SK-N-SH (cell line): Measurements from ENCODE around the gene ARHGAP31. TPM values are rescaled to one million over a fixed set of nuclear protein-coding genes. Genes with fewer than 3 reads are reported as not detected.

ENCODE experiments used
- CTCF ChIA-PET: fragments of 300-600, 350-600 bp; formaldehyde crosslinking; extraction: SDS; loops from one replicate; lab custom pipeline; 2021; lab: Yijun Ruan, JAX
- POLR2A ChIA-PET: fragments of 350-600 bp; sonication (Branson Sonifier 250); formaldehyde crosslinking; extraction: SDS; loops from one replicate; lab custom pipeline; 2020; ENCODE audit warnings: antibody characterized with exemption, inconsistent platforms; lab: Yijun Ruan, JAX
- DNase-seq: peaks from one replicate; pipeline ENCODE4 v3.0.0; 2012
- H2AFZ ChIP-seq: fragments of 200-600 bp; sonication (generic); 2 replicates; pipeline ENCODE4 v1.8.1; 2016; ENCODE audit warnings: antibody characterized with exemption, mild to moderate bottlenecking, low read depth
- H3F3A ChIP-seq: fragments of 200-600 bp; sonication (generic); replicated peaks from 2 replicates; pipeline ENCODE3; 2016; ENCODE audit warnings: antibody characterized with exemption, mild to moderate bottlenecking; ENCODE audit not compliant: insufficient read depth
- H3K27ac ChIP-seq, 2 experiments: fragments of 200-500 bp in 1 of 2; fragments of 200-600 bp in 1 of 2; sonication (Bioruptor generic) in 1 of 2; sonication (generic), shearing (Covaris generic) in 1 of 2; 2 replicates each; pipeline versions ENCODE4 v1.5.1 to v1.6.1; 2014 to 2016; ENCODE audit warnings: low read depth in 2 of 2, inconsistent platforms in 1 of 2, low read length in 1 of 2, mild to moderate bottlenecking in 1 of 2, mixed read lengths in 1 of 2
- H3K27me3 ChIP-seq: fragments of 200-600 bp; sonication (generic), shearing (Covaris generic); 2 replicates; pipeline ENCODE4 v1.6.1; 2016; ENCODE audit warnings: mixed run types; ENCODE audit not compliant: insufficient read depth
- H3K36me3 ChIP-seq, 2 experiments: fragments of 200-500 bp in 1 of 2; fragments of 200-600 bp in 1 of 2; sonication (Bioruptor generic) in 1 of 2; sonication (generic) in 1 of 2; replicated peaks in 1 of 2; 2 replicates each; pipeline versions ENCODE3 to v1.5.1; 2014 to 2016; ENCODE audit warnings: low read length in 1 of 2, mild to moderate bottlenecking in 1 of 2; ENCODE audit not compliant: insufficient read depth in 2 of 2, control insufficient read depth in 1 of 2
- H3K4me1 ChIP-seq, 2 experiments: fragments of 200-500 bp in 1 of 2; fragments of 200-600 bp in 1 of 2; sonication (Bioruptor generic) in 1 of 2; sonication (generic), shearing (Covaris generic) in 1 of 2; 2 replicates each; pipeline versions ENCODE4 v1.5.1 to v1.6.1; 2014 to 2016; ENCODE audit warnings: low read depth in 1 of 2, low read length in 1 of 2, mixed run types in 1 of 2; ENCODE audit not compliant: insufficient read depth in 2 of 2, control insufficient read depth in 1 of 2
- H3K4me2 ChIP-seq: fragments of 200-600 bp; sonication (generic), shearing (Covaris generic); 2 replicates; pipeline ENCODE4 v1.6.1; 2017; ENCODE audit warnings: mixed run types
- H3K4me3 ChIP-seq, 2 experiments: fragments of 200-500 bp in 1 of 2; fragments of 200-600 bp in 1 of 2; sonication (Bioruptor generic) in 1 of 2; sonication (generic), shearing (Covaris generic) in 1 of 2; 2 replicates each; pipeline versions ENCODE4 v1.5.1 to v1.8.1; 2014 to 2016; ENCODE audit warnings: low read depth in 2 of 2, inconsistent platforms in 1 of 2, low read length in 1 of 2, mild to moderate bottlenecking in 1 of 2, mixed read lengths in 1 of 2, moderate library complexity in 1 of 2
- H3K79me2 ChIP-seq: fragments of 200-600 bp; sonication (generic); 2 replicates; pipeline ENCODE4 v1.8.1; 2017; ENCODE audit warnings: mild to moderate bottlenecking; ENCODE audit not compliant: insufficient read depth
- H3K9ac ChIP-seq: fragments of 200-600 bp; sonication (generic); 2 replicates; pipeline ENCODE4 v1.6.1; 2017; ENCODE audit warnings: mixed run types
- H3K9me2 ChIP-seq: fragments of 200-600 bp; sonication (generic); 2 replicates; pipeline ENCODE4 v1.6.1; 2017; ENCODE audit warnings: mixed run types
- H3K9me3 ChIP-seq: fragments of 200-600 bp; sonication (generic); 2 replicates; pipeline ENCODE4 v1.6.1; 2017; ENCODE audit warnings: mixed run types, mild to moderate bottlenecking, moderate library complexity
- H4K20me1 ChIP-seq: fragments of 200-600 bp; sonication (generic); 2 replicates; pipeline ENCODE4 v1.6.1; 2017; ENCODE audit warnings: mild to moderate bottlenecking, mixed run types; ENCODE audit not compliant: insufficient read depth
- CHD2 ChIP-seq: fragments of 150-350 bp; IDR thresholded peaks from 2 replicates; pipeline ENCODE4 v1.6.1; 2018; ENCODE audit warnings: low read length; ENCODE audit not compliant: partially characterized antibody
- EZH2phosphoT487 ChIP-seq: fragments of 200-600 bp; sonication (generic); IDR thresholded peaks from 2 replicates; pipeline ENCODE4 v1.6.1; 2017; ENCODE audit warnings: low read depth, mixed run types, mild to moderate bottlenecking, antibody characterized with exemption, moderate library complexity, borderline replicate concordance
- FOXJ3 ChIP-seq: sonication (generic); formaldehyde crosslinking; IDR thresholded peaks from 2 replicates; pipeline ENCODE4 v1.5.1; 2020; ENCODE audit warnings: mild to moderate bottlenecking, missing genetic modification reagents
- GATA2 ChIP-seq: sonication (generic); formaldehyde crosslinking; IDR thresholded peaks from 2 replicates; pipeline ENCODE4 v1.5.0; 2020; ENCODE audit warnings: mild to moderate bottlenecking, missing genetic modification reagents
- MEF2A ChIP-seq: IDR thresholded peaks from 2 replicates; pipeline ENCODE4 v1.4.0; 2012; ENCODE audit warnings: low read depth, borderline replicate concordance
- NFIC ChIP-seq: IDR thresholded peaks from 2 replicates; pipeline ENCODE4 v1.4.0; 2012; ENCODE audit warnings: borderline replicate concordance
- NRF1 ChIP-seq: IDR thresholded peaks from 2 replicates; pipeline ENCODE4 v1.6.1; 2012; ENCODE audit warnings: low read depth, mild to moderate bottlenecking, low read length
- RCOR1 ChIP-seq: fragments of 150-350 bp; IDR thresholded peaks from 2 replicates; pipeline ENCODE4 v1.6.1; 2017; ENCODE audit warnings: antibody characterized with exemption, low read length
- RFX5 ChIP-seq: IDR thresholded peaks from 2 replicates; pipeline ENCODE4 v1.6.1; 2012; ENCODE audit warnings: mild to moderate bottlenecking, improper control_type of control experiment, low read length
- SMC3 ChIP-seq: IDR thresholded peaks from 2 replicates; pipeline ENCODE4 v1.6.1; 2012; ENCODE audit warnings: low read depth, low read length, improper control_type of control experiment
- TAF1 ChIP-seq: IDR thresholded peaks from 2 replicates; pipeline ENCODE4 v1.6.1; 2012; ENCODE audit warnings: low read depth, mild to moderate bottlenecking, low read length, moderate library complexity, borderline replicate concordance
- TEAD4 ChIP-seq: IDR thresholded peaks from 2 replicates; pipeline ENCODE4 v1.4.0; 2012; ENCODE audit warnings: mild to moderate bottlenecking, borderline replicate concordance; ENCODE audit not compliant: insufficient read depth
- YY1 ChIP-seq: IDR thresholded peaks from 2 replicates; pipeline ENCODE4 v1.4.0; 2012; ENCODE audit warnings: low read depth, mild to moderate bottlenecking
- WGBS: methylation state at CpG from one replicate; pipeline ENCODE4 v1.1.6; 2017; ENCODE audit warnings: low lambda C conversion rate; 5-methylcytosine and 5-hydroxymethylcytosine counted together
- polyA plus RNA-seq, 3 experiments: library from polyadenylated mRNA; depleted of rRNA; stranded (reverse); fragments of >200 nt; gene quantifications; 2 replicates each; pipeline ENCODE4 v1.2.3, GENCODE V29; 2012
- TF ChIP-seq, protein P1 (sequence below): fragments of 150-350 bp; IDR thresholded peaks from 2 replicates; pipeline ENCODE4 v1.6.1; 2017; ENCODE audit warnings: antibody characterized with exemption, low read length, low read depth, borderline replicate concordance
- TF ChIP-seq, protein P2 (sequence below): fragments of 200-600 bp; sonication (generic); IDR thresholded peaks from 2 replicates; pipeline ENCODE4 v1.6.1; 2017; ENCODE audit warnings: antibody characterized with exemption, mild to moderate bottlenecking, moderate library complexity

ARHGAP31 gene
- polyA plus RNA-seq, 1 of the 3 experiments (the other 2 are of a cell fraction): 4.4 TPM

DNA sequence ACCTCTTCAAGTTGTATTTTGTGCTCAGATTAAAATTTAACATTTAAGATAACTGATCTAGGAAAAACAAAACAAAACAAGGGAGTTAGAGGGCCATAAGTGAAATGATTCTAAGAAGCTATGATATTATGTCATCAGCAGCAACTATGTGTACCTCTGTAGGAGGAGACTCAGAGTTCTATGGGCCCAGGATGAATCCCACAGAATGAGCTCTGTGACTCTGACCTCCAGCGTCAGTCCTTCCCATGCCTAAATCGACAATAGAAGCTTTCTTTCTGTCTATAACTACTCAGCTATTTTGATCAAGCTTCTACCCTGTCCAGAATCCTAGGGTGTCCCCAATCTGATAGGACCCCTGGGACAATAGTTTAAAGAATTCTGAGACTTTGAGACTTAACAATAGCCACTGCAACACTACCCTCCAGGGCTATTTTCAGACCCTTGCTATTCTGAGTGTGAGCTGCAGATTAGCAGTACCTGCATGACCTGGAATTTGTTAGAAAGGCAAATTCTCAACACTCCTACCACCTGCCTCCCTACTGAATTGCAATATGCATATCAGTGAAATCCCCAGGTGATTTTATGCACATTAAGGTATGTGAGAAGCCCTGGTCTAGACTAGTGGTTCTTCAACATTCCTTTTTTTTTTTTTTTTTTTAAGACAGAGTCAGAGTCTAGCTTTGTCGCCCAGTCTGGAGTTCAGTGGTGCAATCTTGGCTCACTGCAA, 66.7 kb downstream of the ARHGAP31 start:
- 98% methylated on average over 3 of the region's 3 CpGs for WGBS
- Histone ChIP-seq H3K4me2 (no peak overlapping the region), H3F3A (peaks cover 4% of the 10 kb centered on the region), H3K4me1 (peaks cover 0 to 36% of the 10 kb centered on the region in 2 experiments; a peak in 2 of 4 replicates), H3K27ac (peak overlapping the region in 1 of 2 experiments; percentile 12; a peak in 1 of 4 replicates), H3K27me3 (no peaks in the 10 kb centered on the region), H3K4me3 (no peak overlapping the region), H3K9ac (no peak overlapping the region), H2AFZ (no peak overlapping the region), H3K36me3 (peaks cover 0 to 7% of the 10 kb centered on the region in 2 experiments), H3K9me2 (no peaks in the 10 kb centered on the region), H4K20me1 (no peaks in the 10 kb centered on the region), H3K9me3 (no peaks in the 10 kb centered on the region), H3K79me2 (peaks cover 19% of the 10 kb centered on the region)
- TF ChIP-seq RCOR1 (no peak), NFIC (no peak), EZH2phosphoT487 (no peak), NRF1 (no peak), TAF1 (no peak), MEF2A (no peak), CHD2 (no peak), FOXJ3 (CRISPR knock-in tag) (no peak), YY1 (no peak), GATA2 (CRISPR knock-in tag) (no peak), RFX5 (no peak), SMC3 (no peak), TEAD4 (no peak)
- TF ChIP-seq, protein P1, sequence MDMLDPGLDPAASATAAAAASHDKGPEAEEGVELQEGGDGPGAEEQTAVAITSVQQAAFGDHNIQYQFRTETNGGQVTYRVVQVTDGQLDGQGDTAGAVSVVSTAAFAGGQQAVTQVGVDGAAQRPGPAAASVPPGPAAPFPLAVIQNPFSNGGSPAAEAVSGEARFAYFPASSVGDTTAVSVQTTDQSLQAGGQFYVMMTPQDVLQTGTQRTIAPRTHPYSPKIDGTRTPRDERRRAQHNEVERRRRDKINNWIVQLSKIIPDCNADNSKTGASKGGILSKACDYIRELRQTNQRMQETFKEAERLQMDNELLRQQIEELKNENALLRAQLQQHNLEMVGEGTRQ: no peak
- TF ChIP-seq, protein P2, sequence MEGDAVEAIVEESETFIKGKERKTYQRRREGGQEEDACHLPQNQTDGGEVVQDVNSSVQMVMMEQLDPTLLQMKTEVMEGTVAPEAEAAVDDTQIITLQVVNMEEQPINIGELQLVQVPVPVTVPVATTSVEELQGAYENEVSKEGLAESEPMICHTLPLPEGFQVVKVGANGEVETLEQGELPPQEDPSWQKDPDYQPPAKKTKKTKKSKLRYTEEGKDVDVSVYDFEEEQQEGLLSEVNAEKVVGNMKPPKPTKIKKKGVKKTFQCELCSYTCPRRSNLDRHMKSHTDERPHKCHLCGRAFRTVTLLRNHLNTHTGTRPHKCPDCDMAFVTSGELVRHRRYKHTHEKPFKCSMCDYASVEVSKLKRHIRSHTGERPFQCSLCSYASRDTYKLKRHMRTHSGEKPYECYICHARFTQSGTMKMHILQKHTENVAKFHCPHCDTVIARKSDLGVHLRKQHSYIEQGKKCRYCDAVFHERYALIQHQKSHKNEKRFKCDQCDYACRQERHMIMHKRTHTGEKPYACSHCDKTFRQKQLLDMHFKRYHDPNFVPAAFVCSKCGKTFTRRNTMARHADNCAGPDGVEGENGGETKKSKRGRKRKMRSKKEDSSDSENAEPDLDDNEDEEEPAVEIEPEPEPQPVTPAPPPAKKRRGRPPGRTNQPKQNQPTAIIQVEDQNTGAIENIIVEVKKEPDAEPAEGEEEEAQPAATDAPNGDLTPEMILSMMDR: no peak
- DNase-seq: no peak
- CTCF ChIA-PET: interaction anchor here (1.3 to 1.8 kb wide), 2 partner anchors 85 to 320 kb away, joined by 3 read pairs; no protein-coding TSS in a partner anchor
- POLR2A ChIA-PET: interaction anchor here (1.3 kb wide), 1 partner anchor 39 kb away, joined by 4 read pairs; no protein-coding TSS in a partner anchor
